Urothelium cell line (cell line): ENCODE measurements around the gene PIR.

ENCODE experiments used
- DNase-seq: peaks from one replicate; pipeline ENCODE4 v3.0.0; 2011; ENCODE audit warnings: low spot score, mixed read lengths
- FAIRE-seq: peaks from 2 replicates; lab custom pipeline; 2011; peaks lifted over from hg19 to GRCh38; lab: Jason Lieb, UNC

Gene PIR

DNA sequence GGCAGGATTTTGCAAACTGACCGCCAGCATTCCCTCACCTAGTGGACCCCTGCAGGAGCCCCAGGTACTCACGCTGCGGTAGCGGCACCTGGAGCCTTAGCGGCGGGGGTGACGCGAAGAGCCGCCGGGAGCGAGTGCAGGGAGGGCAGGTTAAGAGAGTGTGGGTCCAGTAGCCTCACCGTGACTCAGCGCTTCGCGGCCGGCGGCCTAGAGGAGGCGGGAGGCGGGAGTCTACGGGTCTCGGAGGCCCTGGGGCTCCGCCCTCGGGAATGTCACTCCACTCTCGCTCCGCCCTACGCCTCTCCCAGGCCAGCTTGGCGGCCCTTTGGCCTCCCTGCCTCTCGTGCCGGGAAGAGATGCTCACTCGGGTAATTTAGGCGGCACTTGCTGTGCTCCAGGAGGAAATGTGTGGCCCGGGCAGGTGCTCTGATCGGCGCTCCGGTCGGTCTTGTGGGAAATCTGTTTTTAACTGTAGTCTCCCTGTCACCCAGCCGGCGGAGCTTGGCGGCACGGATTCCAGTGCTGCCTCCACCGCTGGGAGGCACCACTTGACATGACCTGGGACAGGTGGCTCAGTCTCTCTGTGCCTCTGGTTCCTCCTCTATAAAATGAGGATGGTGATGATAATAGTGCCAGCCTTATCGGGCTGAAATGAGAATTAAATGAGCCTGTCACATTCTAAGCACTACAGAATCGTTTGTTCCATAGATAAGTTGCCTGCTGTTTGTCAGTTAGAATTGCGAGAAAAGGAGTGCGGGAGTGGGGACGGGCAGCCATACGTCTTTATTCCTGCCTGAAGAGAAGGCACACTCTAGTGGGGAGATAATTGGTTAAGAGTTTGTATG is at the start of gene PIR:
PIR (minus strand) TSS at position 216 of the 845 bp plus-strand sequence. CDS start 2,076 bp downstream, outside the sequence.
- FAIRE-seq (no peak), DNase-seq (peak; percentile 76)

DNA sequence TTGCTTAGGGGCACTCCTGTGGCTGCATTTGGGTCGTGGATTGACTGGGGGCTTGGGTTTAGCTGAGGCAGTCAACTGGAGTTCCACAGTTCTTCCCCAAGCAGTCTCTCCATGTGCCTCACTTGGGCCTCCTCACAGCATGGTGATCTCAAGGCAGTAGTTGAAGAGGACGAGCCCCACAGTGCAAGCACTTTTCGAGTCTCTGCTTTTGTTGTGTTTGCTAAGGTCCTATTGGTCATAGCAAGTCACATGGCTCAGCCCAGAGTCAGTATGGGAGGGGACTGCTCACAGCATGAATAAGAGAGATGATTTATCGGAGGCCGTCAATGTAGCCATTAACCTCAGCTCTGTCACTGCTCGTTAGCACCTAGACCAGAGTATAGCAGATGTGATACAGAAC is 37.2 kb upstream of the PIR start:
- no peak for FAIRE-seq
- DNase-seq: no peak

DNA sequence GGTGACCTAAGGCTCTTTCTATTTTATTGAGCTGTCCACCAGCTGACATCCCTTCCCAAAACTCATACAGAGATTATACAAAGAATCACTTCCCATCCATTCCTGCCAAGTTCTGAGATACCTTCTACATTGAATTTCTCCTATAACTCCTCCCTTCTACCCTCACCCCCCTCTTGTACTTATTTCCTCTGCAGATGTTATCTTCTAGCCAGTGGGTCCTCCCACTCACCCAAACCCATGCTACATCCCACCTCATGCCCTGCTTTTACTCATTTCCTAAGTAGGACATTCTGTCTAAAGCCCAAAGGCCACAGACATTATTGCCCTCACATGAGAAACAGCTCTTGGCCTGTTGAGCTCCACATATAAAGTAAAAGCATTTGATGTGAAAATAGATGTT is 36.0 kb upstream of the PIR start:
- DNase-seq: no peak
- no peak for FAIRE-seq

DNA sequence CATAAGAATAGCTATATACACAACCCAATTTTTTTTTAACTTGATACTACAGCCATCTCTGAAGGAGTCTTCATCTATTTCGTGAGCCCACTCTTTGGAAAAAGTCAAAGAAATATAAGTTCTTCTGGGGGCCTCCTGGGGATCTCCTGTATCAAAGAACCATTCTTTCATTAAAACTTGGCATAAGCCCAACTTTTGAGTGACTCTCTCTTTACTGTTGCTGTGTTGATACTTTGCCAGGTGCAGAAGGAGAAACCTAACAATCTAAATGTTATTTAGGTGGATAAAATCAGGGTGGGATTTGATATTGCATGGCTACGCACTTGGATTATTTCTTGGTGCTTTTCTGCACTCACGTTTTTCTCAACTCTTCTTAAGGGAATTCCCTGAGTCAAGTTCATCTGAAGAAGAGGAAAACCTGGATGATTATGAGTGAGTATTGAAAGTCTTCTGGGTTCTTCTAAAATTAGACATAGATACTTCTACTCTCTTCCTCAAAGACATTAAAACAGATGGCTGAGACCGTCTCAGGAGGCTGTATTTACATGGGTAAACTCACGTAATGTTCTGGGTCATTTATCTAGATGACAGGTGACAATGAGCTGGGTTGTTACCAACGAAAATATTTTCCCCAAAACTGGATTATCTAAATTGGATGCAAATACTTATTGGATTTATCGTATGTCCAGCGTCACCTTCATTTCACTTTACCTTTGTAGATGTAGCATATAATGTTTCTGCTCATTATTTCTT is 32.7 kb upstream of the PIR start:
- FAIRE-seq (no peak), DNase-seq (no peak)

DNA sequence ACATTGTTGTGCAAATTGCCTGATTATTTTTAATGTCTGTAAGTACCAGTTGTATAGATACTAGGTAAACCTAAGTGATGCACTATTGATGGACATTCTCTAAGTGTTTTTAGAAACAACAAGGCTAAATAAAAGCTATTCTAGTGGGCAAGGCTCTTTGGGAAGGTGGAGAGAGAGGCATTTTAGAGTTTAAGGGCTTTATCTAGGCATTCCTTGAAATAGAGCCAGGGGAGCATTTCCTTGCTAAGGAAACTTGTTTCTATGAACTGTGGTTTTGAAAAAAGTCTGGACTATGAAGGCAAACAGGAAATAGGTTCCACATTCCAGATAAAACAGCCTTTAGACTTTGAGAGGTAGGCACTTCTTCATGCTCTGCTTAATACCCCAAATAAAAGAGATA is 31.3 kb upstream of the PIR start:
- FAIRE-seq (no peak), DNase-seq (no peak)

DNA sequence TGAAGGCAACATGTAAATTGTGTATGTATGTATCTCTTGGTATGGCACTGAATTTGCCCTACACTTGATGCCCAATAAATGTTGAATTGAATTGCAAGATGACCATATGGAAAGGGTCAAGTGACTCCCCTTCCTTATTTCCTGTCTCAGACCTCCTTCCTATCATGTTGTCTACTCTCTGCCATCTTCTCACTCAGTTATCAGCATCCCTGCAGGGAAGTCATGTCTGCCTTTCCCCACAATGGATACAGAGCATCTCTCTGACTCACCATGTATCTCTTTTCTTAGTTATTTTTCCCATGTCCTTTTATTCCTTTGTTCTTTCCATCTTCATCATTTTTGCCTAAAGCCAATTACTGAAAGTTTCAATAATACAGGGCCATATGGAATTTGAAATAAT is 30.0 kb upstream of the PIR start:
- FAIRE-seq: no peak

DNA sequence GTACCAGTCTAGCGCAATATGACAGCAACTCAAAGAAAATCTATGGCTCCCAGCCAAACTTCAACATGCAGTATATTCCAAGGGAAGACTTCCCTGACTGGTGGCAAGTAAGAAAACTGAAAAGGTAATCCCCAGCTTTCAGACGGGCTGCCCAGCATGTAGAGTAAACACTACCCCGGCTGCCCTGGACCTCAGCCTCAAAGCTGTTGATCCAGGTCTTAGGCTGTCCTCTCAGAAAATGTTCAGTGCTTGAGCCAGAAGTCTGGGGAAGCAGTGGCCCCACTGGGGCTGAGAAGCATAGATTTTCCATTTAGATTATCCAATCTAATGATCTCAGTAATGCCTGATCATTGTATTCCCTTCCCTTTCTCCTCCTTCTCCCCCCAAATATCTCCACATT is 29.3 kb upstream of the PIR start:
- FAIRE-seq (no peak), DNase-seq (no peak)

More for the DNA sequence above, 30.0 kb upstream of the PIR start:
- DNase-seq: no peak

DNA sequence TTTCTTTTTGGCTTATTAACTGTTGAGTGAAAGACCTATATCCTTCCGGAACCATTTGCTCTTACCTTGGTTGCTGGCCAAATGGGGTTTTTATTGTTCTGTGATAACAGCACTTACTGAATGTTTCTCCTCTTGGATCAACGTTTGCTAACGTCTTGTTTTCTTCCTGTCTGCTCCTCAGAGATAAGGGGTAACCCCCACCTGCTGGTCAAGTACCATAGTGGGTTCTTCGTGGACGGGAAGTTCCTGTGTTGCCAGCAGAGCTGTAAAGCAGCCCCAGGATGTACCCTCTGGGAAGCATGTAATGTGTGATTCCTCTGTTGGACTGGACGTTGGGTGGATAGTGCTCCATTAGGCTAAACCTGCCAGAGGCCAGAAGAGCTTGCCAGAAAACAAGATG is 22.8 kb upstream of the PIR start:
- FAIRE-seq (no peak), DNase-seq (no peak)

DNA sequence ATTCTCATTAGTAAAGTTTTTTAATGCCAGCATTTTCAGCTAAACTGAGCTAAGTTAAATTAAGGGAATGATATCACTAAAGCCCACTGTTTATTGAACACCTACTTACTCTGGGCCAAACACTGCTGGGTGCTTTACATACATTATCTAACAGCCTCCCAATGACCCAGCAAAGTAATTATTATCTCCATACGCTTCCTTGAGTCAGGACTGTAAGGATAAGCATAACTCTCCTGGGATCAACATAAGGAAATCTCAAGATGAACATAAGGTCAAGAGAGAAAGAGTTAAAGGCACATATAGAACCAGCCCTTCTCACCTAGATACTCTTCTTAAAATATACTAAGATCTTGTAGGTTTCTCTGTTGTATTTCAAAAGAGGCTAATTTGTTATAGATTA is 21.1 kb upstream of the PIR start:
- DNase-seq (no peak), FAIRE-seq (no peak)

DNA sequence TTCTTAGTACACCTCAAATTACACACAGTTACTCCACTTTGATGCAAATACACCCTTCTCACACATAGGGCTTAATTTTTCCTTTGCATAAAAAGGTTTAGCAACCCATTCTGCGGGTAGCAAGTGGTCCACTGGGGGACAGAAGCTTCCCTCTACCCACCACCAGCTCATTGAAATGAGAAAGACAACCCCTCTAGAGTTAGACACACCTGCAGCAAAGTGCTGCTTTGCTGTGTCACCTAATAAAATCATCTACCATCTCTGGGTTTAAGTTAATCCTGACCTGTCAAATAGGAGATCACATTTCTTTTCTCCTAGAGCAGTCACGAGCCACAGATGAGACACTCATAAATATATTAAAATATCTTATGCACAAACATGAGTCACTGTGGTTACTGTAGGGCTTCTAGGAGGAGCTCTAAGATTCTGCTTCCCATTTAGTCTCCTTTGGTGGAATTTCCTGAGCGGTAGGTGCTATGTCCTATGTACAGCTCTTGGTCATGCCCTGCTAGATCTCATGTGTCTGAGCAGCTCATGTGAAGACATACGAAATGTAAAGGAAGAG is 19.4 kb upstream of the PIR start:
- FAIRE-seq: no peak
- DNase-seq: peak; percentile 4

DNA sequence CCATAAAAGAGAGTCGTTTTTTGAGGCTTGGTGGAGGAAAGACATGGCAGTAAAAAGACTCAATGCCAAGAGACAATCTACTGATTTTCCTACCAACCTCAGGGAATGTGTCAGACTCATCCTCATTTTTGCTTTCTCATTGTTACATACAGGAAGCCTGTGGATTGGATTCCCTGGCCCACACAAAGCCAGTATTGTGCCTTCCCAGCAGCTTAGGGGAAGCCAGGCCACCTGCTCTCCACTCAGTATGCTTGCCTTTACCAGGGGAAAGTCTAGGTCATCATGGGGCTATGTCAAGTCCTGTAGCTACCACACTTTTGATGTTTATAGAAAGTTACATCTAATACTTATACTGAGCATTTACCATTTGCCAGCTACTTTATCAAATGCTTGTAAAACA is 18.4 kb upstream of the PIR start:
- no peak for FAIRE-seq
- DNase-seq: peak; percentile 4

DNA sequence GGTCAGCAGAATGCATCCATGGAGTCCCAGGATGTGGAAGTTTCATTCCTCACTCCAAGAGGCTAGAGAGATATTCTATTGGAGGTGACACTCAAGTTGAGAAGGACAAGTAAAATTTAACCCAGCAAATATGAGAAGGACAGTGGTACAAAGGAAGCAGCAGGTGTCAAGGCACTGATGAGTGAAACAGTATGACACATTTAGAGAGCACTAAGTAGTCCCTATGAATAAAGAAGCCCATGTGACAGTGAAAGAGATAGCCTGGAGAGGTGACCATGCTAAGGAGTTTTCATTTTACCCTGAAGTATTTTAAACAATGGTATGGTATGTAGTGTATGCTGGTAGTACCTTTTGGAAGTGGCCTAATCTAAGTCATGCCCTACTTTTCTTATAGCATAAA is 16.7 kb upstream of the PIR start:
- no peak for FAIRE-seq

DNA sequence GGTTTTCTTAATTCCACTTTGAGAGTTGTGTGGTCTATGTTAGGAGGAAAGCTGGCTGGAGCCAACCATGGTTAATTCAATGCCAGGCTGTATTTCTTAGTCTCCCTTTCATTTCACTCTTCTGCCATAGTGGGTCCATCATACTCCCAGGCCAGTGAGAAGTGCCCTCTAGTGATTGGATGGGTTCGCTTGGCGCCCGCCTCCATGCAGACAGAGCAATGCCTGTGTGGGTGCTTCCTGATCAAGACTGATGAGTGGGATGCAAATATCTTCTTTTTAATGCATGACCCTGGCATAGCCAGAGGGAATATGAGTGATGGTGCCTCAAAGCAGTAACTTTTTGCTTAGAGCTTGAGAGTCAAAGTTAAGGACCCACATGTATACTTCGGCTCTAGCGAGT is 13.9 kb upstream of the PIR start:
- DNase-seq: no peak
- no peak for FAIRE-seq

More for the DNA sequence above, 16.7 kb upstream of the PIR start:
- no peak for DNase-seq

DNA sequence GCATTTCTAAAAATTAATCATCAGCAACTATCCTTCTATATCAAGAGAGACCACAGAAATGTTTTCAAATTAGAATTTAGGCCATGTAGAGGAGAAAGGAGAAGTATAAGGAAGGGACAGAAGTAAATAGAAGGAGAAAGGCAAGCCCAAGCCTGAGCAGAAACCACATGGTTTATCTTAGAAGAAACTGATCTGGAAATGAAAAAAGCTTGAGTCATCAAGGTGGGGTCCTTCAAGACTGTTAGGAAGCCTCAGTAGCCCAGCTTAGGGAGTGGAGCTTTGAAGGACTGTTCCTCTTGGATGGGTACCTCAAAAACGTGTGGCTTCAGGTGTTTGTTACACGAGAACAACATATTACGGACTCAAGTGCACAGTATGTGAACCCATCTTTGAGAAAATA is 12.0 kb upstream of the PIR start:
- DNase-seq (no peak), FAIRE-seq (no peak)

DNA sequence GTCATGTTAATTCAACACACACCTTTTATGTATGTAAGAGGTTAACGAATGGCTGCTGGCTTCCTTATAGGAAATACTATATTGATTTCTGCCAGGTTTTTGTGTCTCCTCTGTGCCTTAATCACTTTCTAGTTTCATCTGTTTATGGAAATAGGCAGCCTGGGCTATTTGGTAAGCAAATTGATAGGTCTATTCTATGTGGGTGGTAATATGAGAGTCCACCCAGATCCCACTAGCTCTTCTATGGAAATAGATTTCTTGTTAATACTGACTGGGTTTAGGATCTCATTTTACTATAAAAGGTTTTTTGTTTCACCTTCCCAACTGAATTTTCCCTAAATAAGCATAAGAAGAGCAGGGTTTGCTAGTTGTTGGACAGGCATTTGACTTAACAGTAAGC is 11.5 kb upstream of the PIR start:
- FAIRE-seq: no peak
- no peak for DNase-seq

DNA sequence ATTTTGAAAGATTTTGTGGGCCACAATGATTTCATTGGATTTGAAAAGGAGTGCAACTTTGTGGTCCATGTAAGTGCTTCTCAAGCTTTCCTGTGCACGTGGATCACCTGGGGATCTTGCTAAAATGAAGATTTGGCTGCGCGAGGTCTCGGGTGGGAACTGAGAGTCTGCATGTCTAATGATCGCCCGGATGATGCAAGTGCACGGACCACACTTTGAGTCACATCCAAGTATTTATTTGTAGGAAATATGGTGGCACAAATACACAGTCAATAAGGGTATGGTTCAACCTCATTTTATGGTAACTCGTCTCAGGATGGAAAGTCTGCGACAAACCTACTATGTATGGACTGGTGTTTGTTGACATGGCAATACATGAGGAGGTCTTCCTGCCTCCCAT is 8.4 kb upstream of the PIR start:
- no peak for FAIRE-seq

DNA sequence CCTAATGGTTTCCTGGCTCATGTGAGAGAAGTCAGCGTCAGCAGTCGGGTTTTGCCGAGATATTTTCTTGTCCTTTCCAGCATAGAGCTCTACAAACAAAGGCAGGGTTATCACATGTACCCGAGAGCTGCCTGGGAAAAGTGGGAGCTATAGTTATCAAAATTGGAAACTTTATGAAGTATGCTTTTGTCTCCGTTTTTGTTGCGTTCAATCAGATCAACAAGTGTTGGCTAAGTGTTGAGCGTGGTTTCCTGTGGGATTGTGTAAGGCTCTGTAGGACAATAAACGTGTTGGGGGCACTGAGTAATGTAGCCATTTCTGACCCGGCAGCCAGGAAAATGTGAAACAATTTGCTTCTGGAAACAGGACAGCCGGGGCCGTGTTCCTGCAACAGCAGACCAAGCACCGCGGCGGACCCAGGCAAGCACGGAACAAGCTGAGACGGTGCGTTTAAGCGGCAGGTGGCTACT is 7.4 kb upstream of the PIR start, which contains the start of gene BMX:
BMX (plus strand) TSS at position 311 of the 470 bp plus-strand sequence. CDS start 7,547 bp downstream, outside the sequence.
- no peak for DNase-seq
- no peak for FAIRE-seq

More for the DNA sequence above, 8.4 kb upstream of the PIR start:
- DNase-seq: no peak

DNA sequence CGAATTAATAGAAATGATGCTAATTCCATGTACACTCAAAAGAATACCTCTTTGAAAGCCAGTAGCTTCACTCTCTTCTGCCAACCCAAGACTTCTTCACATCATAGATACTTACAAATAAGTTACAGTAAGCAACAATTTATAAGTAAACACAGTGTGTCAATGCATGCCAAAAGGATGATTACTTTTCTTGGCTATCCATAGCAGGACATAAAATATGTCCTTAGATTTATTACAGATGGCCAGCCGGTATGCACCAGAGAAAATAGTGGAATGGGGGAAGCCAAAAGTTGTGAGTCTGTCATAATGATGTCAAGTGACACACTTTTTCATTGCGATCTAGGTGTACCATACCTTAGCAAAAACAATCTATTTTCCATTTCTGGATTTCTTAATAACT is 6.8 kb upstream of the PIR start:
- no peak for DNase-seq
- no peak for FAIRE-seq

DNA sequence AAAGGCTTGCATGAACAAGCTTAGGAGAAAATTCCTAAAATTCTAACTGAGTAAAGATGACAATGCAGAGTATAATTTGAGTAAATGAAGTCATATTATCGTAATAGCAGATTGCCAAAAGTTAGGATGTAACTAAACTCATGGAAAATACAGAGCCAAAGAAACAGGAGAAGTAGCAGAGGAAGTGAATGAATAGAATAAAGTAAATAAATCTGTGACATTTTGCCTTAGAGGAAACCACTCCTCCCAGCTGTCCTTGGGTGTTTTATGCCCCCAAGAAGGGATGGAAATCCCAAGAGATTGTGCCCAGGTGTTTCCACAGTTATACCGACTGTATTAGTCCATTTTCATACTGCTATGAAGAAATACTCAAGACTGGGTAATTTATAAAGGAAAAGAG is 5.6 kb upstream of the PIR start:
- FAIRE-seq: no peak

DNA sequence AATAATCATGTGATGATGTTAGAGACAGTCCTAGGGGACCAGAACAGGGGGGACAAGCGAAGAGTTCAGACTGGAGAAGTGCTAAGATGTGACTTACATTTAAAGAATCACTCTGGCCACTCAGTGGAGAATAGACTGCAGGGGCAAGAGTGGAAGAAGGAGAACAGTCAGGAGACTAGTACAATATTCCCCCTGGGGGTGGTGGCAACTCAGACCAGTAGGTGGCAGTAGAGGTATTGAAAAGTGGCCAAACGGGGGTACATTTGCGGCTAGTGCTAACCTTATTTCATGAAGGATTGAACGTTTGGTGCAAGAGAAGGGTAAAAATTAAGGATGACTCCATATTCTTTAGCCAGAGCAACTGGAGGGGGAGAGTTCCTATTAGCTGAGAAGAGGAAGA is 4.7 kb upstream of the PIR start:
- DNase-seq: peak; percentile 27
- no peak for FAIRE-seq

More for the DNA sequence above, 5.6 kb upstream of the PIR start:
- DNase-seq: no peak

DNA sequence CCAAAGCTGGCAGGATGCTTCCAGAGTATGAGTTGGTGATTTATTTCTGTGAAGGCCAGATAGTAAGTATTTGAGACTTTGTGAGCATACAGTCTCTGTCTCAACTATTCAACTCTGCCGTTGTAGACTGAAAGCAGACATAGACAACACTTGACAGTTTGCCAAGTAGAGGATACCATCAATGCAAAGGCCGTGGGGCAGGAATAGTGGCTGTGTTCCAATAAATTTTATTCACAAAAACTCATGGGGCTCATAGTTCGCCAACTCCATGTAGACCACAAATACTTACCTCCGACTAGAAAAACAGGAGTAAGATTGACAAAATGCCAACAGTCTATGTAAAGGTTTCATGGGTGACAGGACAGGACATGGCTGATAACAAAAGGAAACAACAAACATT is 3.7 kb upstream of the PIR start:
- FAIRE-seq: no peak
- DNase-seq: no peak

DNA sequence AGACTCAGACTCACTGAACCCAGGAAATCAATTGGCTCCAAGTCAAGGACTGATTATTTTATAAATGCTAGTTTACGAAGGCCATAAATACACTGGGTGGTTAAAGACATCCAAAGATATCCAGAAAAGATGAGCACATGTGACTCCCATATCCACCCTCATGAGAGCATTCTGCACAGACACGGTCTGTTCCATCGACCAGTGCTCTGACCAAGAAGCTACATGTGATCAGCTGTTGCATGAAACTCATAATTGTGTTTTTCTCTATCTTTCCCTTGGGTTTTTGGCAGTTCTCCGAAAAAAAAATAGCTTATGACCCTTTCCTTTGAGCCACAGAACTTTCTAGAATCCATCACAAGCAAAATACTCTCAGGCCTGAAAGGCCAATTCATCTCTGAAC is 2.7 kb upstream of the PIR start:
- FAIRE-seq (no peak), DNase-seq (no peak)
